ENCODE measurements around the gene SCGB3A2.

The SCGB3A2 gene

DNA sequence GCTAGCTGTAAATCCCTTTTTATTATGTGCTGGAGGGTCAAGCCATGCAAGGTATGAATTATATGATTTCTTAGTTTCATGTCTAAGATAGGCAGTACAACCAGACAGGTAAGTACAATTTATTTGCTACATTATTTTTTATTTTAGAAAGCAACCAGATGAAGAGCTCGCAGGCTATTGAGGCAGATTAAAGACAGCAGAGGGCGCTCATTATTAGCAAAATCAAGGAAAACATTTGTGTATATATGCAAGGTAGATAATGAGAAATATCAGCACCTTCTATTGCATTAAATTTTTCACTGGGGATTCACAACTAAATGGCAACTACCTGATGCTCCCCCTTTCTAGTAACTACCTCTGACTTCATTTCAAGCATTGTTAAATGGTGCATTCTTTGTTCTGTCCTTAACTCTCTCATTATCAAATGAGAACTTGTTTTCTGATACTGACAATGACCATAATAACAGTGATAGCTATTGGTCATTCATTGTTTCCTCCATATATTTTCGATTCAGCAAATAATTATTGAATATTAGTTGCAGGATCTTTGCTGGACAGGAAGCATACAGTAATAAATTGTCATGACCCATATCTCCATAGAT is 8.6 kb downstream of the SCGB3A2 start:
- no peak overlapping the region for H2BK120ac ChIP-seq (ENCODE audit: low read depth, low read length)
- no peaks in the 10 kb centered on the region for H3K27me3 ChIP-seq (ENCODE audit: insufficient read depth, low read length, poor library complexity)
- no peaks in the 10 kb centered on the region for H3K36me3 ChIP-seq (ENCODE audit: control insufficient read depth, insufficient read depth, low read length)
- H4K5ac ChIP-seq (ENCODE audit: low read length) = no peak overlapping the region
- no peak overlapping the region for H2BK15ac ChIP-seq (replicated peaks; ENCODE audit: low read depth)
- H3K4me1 ChIP-seq (ENCODE audit: control insufficient read depth, low read depth, low read length) = peaks cover 2% of the 10 kb centered on the region
- no peaks in the 10 kb centered on the region for H3K79me1 ChIP-seq (ENCODE audit: low read length)
- H3K27ac ChIP-seq (ENCODE audit: low read depth, low read length) = no peak overlapping the region
- no peak overlapping the region for H3K18ac ChIP-seq (ENCODE audit: low read length)
- no peak overlapping the region for H4K8ac ChIP-seq (ENCODE audit: low read depth, low read length)
- peak; percentile 34 for DNase-seq
- no peak overlapping the region for H3K4me2 ChIP-seq (ENCODE audit: low read length)
- H3K23ac ChIP-seq (ENCODE audit: low read length) = no peak overlapping the region
- no peak overlapping the region for H3K4ac ChIP-seq (ENCODE audit: low read depth, low read length)
- no peaks in the 10 kb centered on the region for H3K79me2 ChIP-seq (ENCODE audit: control insufficient read depth, insufficient read depth, low read length)
- no peak overlapping the region for H3K56ac ChIP-seq (ENCODE audit: low read length)
- H3K9ac ChIP-seq (ENCODE audit: low read length) = no peak overlapping the region
- H3K4me3 ChIP-seq (ENCODE audit: low read length) = no peak overlapping the region
- H2BK5ac ChIP-seq (ENCODE audit: low read length) = no peak overlapping the region
- no peak overlapping the region for H2AK5ac ChIP-seq (ENCODE audit: low read length)
- no CpG with 5 or more reads among the region's 3 CpGs for WGBS (ENCODE audit: extremely low coverage, insufficient coverage, low lambda C conversion rate)

DNA sequence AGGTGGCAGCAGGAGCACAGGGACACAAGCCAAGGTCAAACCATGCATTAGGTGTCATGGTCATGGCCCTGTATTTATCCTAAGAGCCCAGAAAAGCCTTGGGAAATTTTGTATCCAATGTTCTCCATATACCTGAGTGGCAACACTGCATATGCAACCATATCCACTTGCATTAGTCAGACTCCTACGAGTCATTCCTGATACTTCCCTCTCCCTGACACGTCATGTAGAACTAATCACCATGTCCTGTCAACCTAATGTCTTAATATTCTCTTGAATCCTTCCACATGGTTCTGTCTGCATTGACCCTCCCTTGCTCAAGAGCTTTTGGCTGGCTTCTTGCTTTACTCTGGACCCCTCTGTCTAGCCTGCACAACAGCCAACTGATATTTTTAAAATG is 9.4 kb downstream of the SCGB3A2 start:
- no peaks in the 10 kb centered on the region for H3K36me3 ChIP-seq (ENCODE audit: control insufficient read depth, insufficient read depth, low read length)
- H4K8ac ChIP-seq (ENCODE audit: low read depth, low read length) = no peak overlapping the region
- H3K4me3 ChIP-seq (ENCODE audit: low read length) = no peak overlapping the region
- H3K4me1 ChIP-seq (ENCODE audit: control insufficient read depth, low read depth, low read length) = peaks cover 2% of the 10 kb centered on the region
- WGBS (ENCODE audit: extremely low coverage, insufficient coverage, low lambda C conversion rate) = no CpG with 5 or more reads among the region's 2 CpGs
- H2BK120ac ChIP-seq (ENCODE audit: low read depth, low read length) = no peak overlapping the region
- no peak overlapping the region for H2BK5ac ChIP-seq (ENCODE audit: low read length)
- no peak overlapping the region for H3K56ac ChIP-seq (ENCODE audit: low read length)
- no peak overlapping the region for H3K27ac ChIP-seq (ENCODE audit: low read depth, low read length)
- no peak overlapping the region for H3K4me2 ChIP-seq (ENCODE audit: low read length)
- H3K23ac ChIP-seq (ENCODE audit: low read length) = no peak overlapping the region
- H3K9ac ChIP-seq (ENCODE audit: low read length) = no peak overlapping the region
- no peaks in the 10 kb centered on the region for H3K79me2 ChIP-seq (ENCODE audit: control insufficient read depth, insufficient read depth, low read length)
- H4K5ac ChIP-seq (ENCODE audit: low read length) = no peak overlapping the region
- no peaks in the 10 kb centered on the region for H3K27me3 ChIP-seq (ENCODE audit: insufficient read depth, low read length, poor library complexity)
- H3K4ac ChIP-seq (ENCODE audit: low read depth, low read length) = no peak overlapping the region
- no peaks in the 10 kb centered on the region for H3K79me1 ChIP-seq (ENCODE audit: low read length)
- H2AK5ac ChIP-seq (ENCODE audit: low read length) = no peak overlapping the region
- no peak overlapping the region for H2BK15ac ChIP-seq (replicated peaks; ENCODE audit: low read depth)
- H3K18ac ChIP-seq (ENCODE audit: low read length) = no peak overlapping the region
- DNase-seq = no peak

DNA sequence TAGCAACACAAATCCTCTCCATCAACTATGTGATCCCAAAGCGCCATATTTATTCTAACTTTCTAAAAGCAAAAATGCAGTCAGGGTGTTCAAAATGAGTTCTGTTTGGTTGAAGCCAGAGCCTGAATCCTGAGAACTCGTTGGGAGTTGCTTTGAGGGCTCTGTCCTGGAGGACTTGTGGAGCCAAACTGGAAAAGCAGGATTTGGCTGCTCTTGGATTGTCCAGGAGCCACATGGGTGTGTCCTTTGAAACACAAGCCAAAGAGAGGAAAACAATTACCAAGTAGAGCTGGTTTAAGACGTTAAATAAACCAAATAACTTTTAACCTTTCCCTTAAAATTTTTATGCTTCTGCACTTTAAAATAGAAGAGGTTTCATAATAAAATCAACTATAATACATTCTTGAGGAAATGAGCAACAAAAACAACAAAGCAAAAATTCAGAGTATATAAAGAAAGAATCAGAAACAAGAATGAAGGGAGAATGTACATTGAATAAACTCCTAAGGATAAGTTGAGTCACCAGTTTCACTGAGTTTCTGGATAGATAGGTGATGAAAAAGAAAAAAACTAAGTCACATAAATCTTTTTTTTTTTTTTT is 14.3 kb downstream of the SCGB3A2 start:
- DNase-seq = peak; percentile 77

DNA sequence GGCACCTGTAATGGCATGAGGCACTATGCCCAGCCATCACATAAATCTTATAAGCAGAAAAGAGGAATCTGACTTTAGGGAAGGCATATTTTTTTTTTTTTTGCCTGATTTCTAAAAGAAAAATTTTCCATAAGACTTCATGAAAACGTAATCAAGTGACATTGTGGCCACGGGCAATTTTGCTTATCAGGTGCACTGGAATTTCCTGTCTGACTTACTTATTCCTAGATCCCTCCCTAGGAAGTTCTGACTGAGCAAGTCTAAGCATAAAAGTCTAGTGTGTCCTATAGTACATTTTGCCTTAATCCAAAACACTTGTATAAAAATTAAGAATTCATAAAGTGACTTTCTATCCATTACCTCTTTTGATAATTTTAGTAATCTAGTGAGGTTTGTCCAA is 15.3 kb downstream of the SCGB3A2 start:
- H3K4me3 ChIP-seq (ENCODE audit: low read length) = no peak overlapping the region
- no peak overlapping the region for H2BK15ac ChIP-seq (replicated peaks; ENCODE audit: low read depth)
- H2AK5ac ChIP-seq (ENCODE audit: low read length) = no peak overlapping the region
- H3K36me3 ChIP-seq (ENCODE audit: control insufficient read depth, insufficient read depth, low read length) = no peaks in the 10 kb centered on the region
- H3K79me2 ChIP-seq (ENCODE audit: control insufficient read depth, insufficient read depth, low read length) = no peaks in the 10 kb centered on the region
- H3K4ac ChIP-seq (ENCODE audit: low read depth, low read length) = no peak overlapping the region
- H3K27me3 ChIP-seq (ENCODE audit: insufficient read depth, low read length, poor library complexity) = no peaks in the 10 kb centered on the region
- no peak overlapping the region for H4K5ac ChIP-seq (ENCODE audit: low read length)
- H3K18ac ChIP-seq (ENCODE audit: low read length) = no peak overlapping the region
- no peak overlapping the region for H2BK120ac ChIP-seq (ENCODE audit: low read depth, low read length)
- H3K4me2 ChIP-seq (ENCODE audit: low read length) = no peak overlapping the region
- no peak overlapping the region for H3K27ac ChIP-seq (ENCODE audit: low read depth, low read length)
- H3K23ac ChIP-seq (ENCODE audit: low read length) = no peak overlapping the region
- no peak for DNase-seq
- no peak overlapping the region for H3K56ac ChIP-seq (ENCODE audit: low read length)
- WGBS (ENCODE audit: extremely low coverage, insufficient coverage, low lambda C conversion rate) = no CpG with 5 or more reads among the region's 2 CpGs
- H3K79me1 ChIP-seq (ENCODE audit: low read length) = no peaks in the 10 kb centered on the region
- H2BK5ac ChIP-seq (ENCODE audit: low read length) = no peak overlapping the region
- H4K8ac ChIP-seq (ENCODE audit: low read depth, low read length) = no peak overlapping the region
- no peaks in the 10 kb centered on the region for H3K4me1 ChIP-seq (ENCODE audit: control insufficient read depth, low read depth, low read length)
- no peak overlapping the region for H3K9ac ChIP-seq (ENCODE audit: low read length)

More for the DNA sequence above, 14.3 kb downstream of the SCGB3A2 start:
- Histone ChIP-seq H3K27me3 (ENCODE audit: insufficient read depth, low read length, poor library complexity) (no peaks in the 10 kb centered on the region), H3K79me2 (ENCODE audit: control insufficient read depth, insufficient read depth, low read length) (no peaks in the 10 kb centered on the region), H2BK5ac (ENCODE audit: low read length) (no peak overlapping the region), H3K4me2 (ENCODE audit: low read length) (no peak overlapping the region), H4K8ac (ENCODE audit: low read depth, low read length) (peak overlapping the region; percentile 65), H3K56ac (ENCODE audit: low read length) (no peak overlapping the region), H4K5ac (ENCODE audit: low read length) (no peak overlapping the region), H2AK5ac (ENCODE audit: low read length) (no peak overlapping the region), H3K9ac (ENCODE audit: low read length) (no peak overlapping the region), H3K18ac (ENCODE audit: low read length) (no peak overlapping the region), H2BK15ac (replicated peaks; ENCODE audit: low read depth) (no peak overlapping the region), H2BK120ac (ENCODE audit: low read depth, low read length) (no peak overlapping the region), H3K27ac (ENCODE audit: low read depth, low read length) (no peak overlapping the region), H3K4ac (ENCODE audit: low read depth, low read length) (no peak overlapping the region), H3K36me3 (ENCODE audit: control insufficient read depth, insufficient read depth, low read length) (no peaks in the 10 kb centered on the region), H3K23ac (ENCODE audit: low read length) (no peak overlapping the region), H3K4me1 (ENCODE audit: control insufficient read depth, low read depth, low read length) (no peaks in the 10 kb centered on the region), H3K4me3 (ENCODE audit: low read length) (no peak overlapping the region), H3K79me1 (ENCODE audit: low read length) (no peaks in the 10 kb centered on the region)
- WGBS (ENCODE audit: extremely low coverage, insufficient coverage, low lambda C conversion rate) = no CpG with 5 or more reads among the region's 3 CpGs

DNA sequence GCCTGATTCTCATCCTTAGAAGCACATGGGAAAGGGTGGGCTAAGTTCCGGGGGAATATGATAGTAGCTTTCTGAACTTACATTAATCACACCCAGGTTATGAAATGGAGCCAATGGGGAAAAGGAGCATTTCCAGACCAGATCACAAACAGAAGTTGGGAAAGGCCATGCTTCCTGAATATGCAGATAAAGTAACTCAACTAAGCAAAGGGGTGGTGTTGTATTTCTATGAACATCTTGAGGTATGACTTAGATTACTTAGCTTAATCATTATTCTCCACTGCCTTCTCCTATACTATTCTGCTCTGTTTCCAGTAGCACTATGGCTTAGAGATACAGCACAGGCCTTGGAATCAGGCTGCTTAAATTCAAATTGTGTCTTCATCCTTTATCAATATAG is 17.4 kb downstream of the SCGB3A2 start:
- H3K4ac ChIP-seq (ENCODE audit: low read depth, low read length) = no peak overlapping the region
- no peak overlapping the region for H3K9ac ChIP-seq (ENCODE audit: low read length)
- no peaks in the 10 kb centered on the region for H3K27me3 ChIP-seq (ENCODE audit: insufficient read depth, low read length, poor library complexity)
- H3K18ac ChIP-seq (ENCODE audit: low read length) = no peak overlapping the region
- no peaks in the 10 kb centered on the region for H3K36me3 ChIP-seq (ENCODE audit: control insufficient read depth, insufficient read depth, low read length)
- H2BK120ac ChIP-seq (ENCODE audit: low read depth, low read length) = no peak overlapping the region
- no peak overlapping the region for H3K56ac ChIP-seq (ENCODE audit: low read length)
- no peak overlapping the region for H3K27ac ChIP-seq (ENCODE audit: low read depth, low read length)
- no peak overlapping the region for H3K23ac ChIP-seq (ENCODE audit: low read length)
- no peak overlapping the region for H4K8ac ChIP-seq (ENCODE audit: low read depth, low read length)
- H2AK5ac ChIP-seq (ENCODE audit: low read length) = no peak overlapping the region
- WGBS (ENCODE audit: extremely low coverage, insufficient coverage, low lambda C conversion rate) = no CpG with 5 or more reads among the region's 1 CpG
- no peak overlapping the region for H2BK15ac ChIP-seq (replicated peaks; ENCODE audit: low read depth)
- H2BK5ac ChIP-seq (ENCODE audit: low read length) = no peak overlapping the region
- no peak overlapping the region for H3K4me3 ChIP-seq (ENCODE audit: low read length)
- no peak overlapping the region for H4K5ac ChIP-seq (ENCODE audit: low read length)
- H3K79me1 ChIP-seq (ENCODE audit: low read length) = no peaks in the 10 kb centered on the region
- no peaks in the 10 kb centered on the region for H3K79me2 ChIP-seq (ENCODE audit: control insufficient read depth, insufficient read depth, low read length)
- H3K4me2 ChIP-seq (ENCODE audit: low read length) = no peak overlapping the region
- no peak for DNase-seq
- H3K4me1 ChIP-seq (ENCODE audit: control insufficient read depth, low read depth, low read length) = no peaks in the 10 kb centered on the region

DNA sequence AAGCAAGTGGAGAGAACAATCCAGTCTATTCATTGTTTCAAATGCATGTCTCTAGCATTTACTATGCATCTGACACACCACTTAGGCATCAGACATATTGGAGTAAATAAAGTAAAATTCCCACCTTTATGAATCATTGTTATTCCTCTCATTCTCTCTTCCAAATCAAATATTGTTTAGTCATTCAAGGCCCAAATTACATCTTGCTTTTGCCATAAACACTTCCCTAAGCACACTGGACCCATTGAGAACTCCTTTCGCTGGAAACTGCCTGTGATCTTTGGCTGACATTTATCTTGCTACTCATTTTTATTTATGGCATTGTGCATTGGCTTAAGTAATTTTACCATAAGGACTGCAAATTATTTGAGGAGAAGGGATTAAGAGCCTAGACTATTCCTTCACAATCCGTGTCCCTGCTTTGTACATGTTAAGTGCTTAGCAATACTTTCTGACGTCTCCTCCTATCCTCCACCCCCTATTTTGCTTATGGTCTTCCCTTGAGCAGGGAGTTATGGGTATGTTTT is 20.4 kb downstream of the SCGB3A2 start:
- H3K79me1 ChIP-seq (ENCODE audit: low read length) = no peaks in the 10 kb centered on the region

More for the DNA sequence above, 20.4 kb downstream of the SCGB3A2 start:
- no CpG with 5 or more reads among the region's 3 CpGs for WGBS (ENCODE audit: extremely low coverage, insufficient coverage, low lambda C conversion rate)
- no peak overlapping the region for H2AK5ac ChIP-seq (ENCODE audit: low read length)
- no peaks in the 10 kb centered on the region for H3K27me3 ChIP-seq (ENCODE audit: insufficient read depth, low read length, poor library complexity)
- H3K23ac ChIP-seq (ENCODE audit: low read length) = no peak overlapping the region
- H4K5ac ChIP-seq (ENCODE audit: low read length) = no peak overlapping the region
- no peak overlapping the region for H3K9ac ChIP-seq (ENCODE audit: low read length)
- no peak overlapping the region for H3K27ac ChIP-seq (ENCODE audit: low read depth, low read length)
- H3K18ac ChIP-seq (ENCODE audit: low read length) = no peak overlapping the region
- no peak overlapping the region for H3K4me2 ChIP-seq (ENCODE audit: low read length)
- no peak overlapping the region for H4K8ac ChIP-seq (ENCODE audit: low read depth, low read length)
- H3K36me3 ChIP-seq (ENCODE audit: control insufficient read depth, insufficient read depth, low read length) = no peaks in the 10 kb centered on the region
- DNase-seq = no peak
- H2BK5ac ChIP-seq (ENCODE audit: low read length) = no peak overlapping the region
- no peak overlapping the region for H2BK120ac ChIP-seq (ENCODE audit: low read depth, low read length)
- H3K4ac ChIP-seq (ENCODE audit: low read depth, low read length) = no peak overlapping the region
- no peak overlapping the region for H3K4me3 ChIP-seq (ENCODE audit: low read length)
- H3K79me2 ChIP-seq (ENCODE audit: control insufficient read depth, insufficient read depth, low read length) = no peaks in the 10 kb centered on the region
- no peak overlapping the region for H3K56ac ChIP-seq (ENCODE audit: low read length)
- no peaks in the 10 kb centered on the region for H3K4me1 ChIP-seq (ENCODE audit: control insufficient read depth, low read depth, low read length)
- no peak overlapping the region for H2BK15ac ChIP-seq (replicated peaks; ENCODE audit: low read depth)
